Stomach smooth muscle (tissue), 2 donors: ENCODE measurements around the gene ERF.

Experiments used
- H3K27ac ChIP-seq: one replicate; pipeline ENCODE4 v1.7.0; 2013; ENCODE audit warnings: mild to moderate bottlenecking, low read length, inconsistent platforms
- H3K27me3 ChIP-seq, 2 donors: one replicate each; pipeline ENCODE4 v1.7.0; 2013; ENCODE audit warnings: low read length in 2 of 2; ENCODE audit not compliant: insufficient read depth in 2 of 2, control insufficient read depth in 1 of 2
- H3K36me3 ChIP-seq, 2 donors: one replicate each; pipeline ENCODE4 v1.7.0; 2013; ENCODE audit warnings: low read length in 2 of 2; ENCODE audit not compliant: control insufficient read depth in 2 of 2, insufficient read depth in 2 of 2
- H3K4me1 ChIP-seq: one replicate; pipeline ENCODE4 v1.7.0; 2013; ENCODE audit warnings: low read length; ENCODE audit not compliant: control insufficient read depth, insufficient read depth
- H3K4me3 ChIP-seq, 2 donors: one replicate each; pipeline ENCODE4 v1.7.0; 2013; ENCODE audit warnings: low read length in 2 of 2
- H3K9ac ChIP-seq, 2 donors: one replicate each; pipeline ENCODE4 v1.7.0; 2013; ENCODE audit warnings: low read length in 2 of 2, mild to moderate bottlenecking in 1 of 2
- H3K9me3 ChIP-seq, 2 donors: one replicate each; pipeline ENCODE4 v1.7.0; 2013; ENCODE audit warnings: low read length in 2 of 2; ENCODE audit not compliant: control insufficient read depth in 2 of 2
- donor health status: healthy.
- donor health status: Pancreatic carcinoma.

The ERF gene

GRCh38 chr19:42273407-42274064 is 18.6 kb upstream of the ERF start:
- H3K9ac ChIP-seq: no peak overlapping the region
- no peaks in the 10 kb centered on the region for H3K9me3 ChIP-seq
- H3K27me3 ChIP-seq: no peaks in the 10 kb centered on the region
- peaks cover 9 to 19% of the 10 kb centered on the region in 2 donors for H3K36me3 ChIP-seq
- peaks cover 62% of the 10 kb centered on the region for H3K4me1 ChIP-seq
- H3K27ac ChIP-seq: no peak overlapping the region
- H3K4me3 ChIP-seq: no peak overlapping the region

GRCh38 chr19:42272989-42273406 is 18.1 kb upstream of the ERF start:
- no peaks in the 10 kb centered on the region for H3K9me3 ChIP-seq
- H3K27me3 ChIP-seq: no peaks in the 10 kb centered on the region
- H3K9ac ChIP-seq: no peak overlapping the region
- H3K36me3 ChIP-seq: peaks cover 9 to 19% of the 10 kb centered on the region in 2 donors
- H3K4me1 ChIP-seq: peaks cover 57% of the 10 kb centered on the region
- H3K27ac ChIP-seq: no peak overlapping the region
- no peak overlapping the region for H3K4me3 ChIP-seq

- no peak overlapping the region for H3K9ac ChIP-seq
- no peak overlapping the region for H3K4me3 ChIP-seq
- peaks cover 57% of the 10 kb centered on the region for H3K4me1 ChIP-seq
- no peak overlapping the region for H3K27ac ChIP-seq
- H3K9me3 ChIP-seq: no peaks in the 10 kb centered on the region
- H3K36me3 ChIP-seq: peaks cover 9 to 19% of the 10 kb centered on the region in 2 donors
- no peaks in the 10 kb centered on the region for H3K27me3 ChIP-seq
Measured at GRCh38 chr19:42272535-42272897, 17.6 kb upstream of the ERF start.

- no peaks in the 10 kb centered on the region for H3K27me3 ChIP-seq
- H3K9me3 ChIP-seq: no peaks in the 10 kb centered on the region
- peaks cover 9 to 19% of the 10 kb centered on the region in 2 donors for H3K36me3 ChIP-seq
- no peak overlapping the region for H3K4me3 ChIP-seq
- peak overlapping the region; percentile 18 for H3K27ac ChIP-seq
- H3K4me1 ChIP-seq: peaks cover 53% of the 10 kb centered on the region
- no peak overlapping the region for H3K9ac ChIP-seq
Measured at GRCh38 chr19:42271861-42272534, 17.1 kb upstream of the ERF start.

- Histone ChIP-seq H3K27me3 (no peaks in the 10 kb centered on the region), H3K27ac (peak overlapping the region; percentile 98), H3K9ac (peak overlapping the region; percentile 36 to 96), H3K9me3 (no peaks in the 10 kb centered on the region), H3K36me3 (peaks cover 9 to 19% of the 10 kb centered on the region in 2 donors), H3K4me1 (peaks cover 44% of the 10 kb centered on the region), H3K4me3 (peak overlapping the region in 1 of 2 donors; percentile 87)
Measured at GRCh38 chr19:42271045-42271419, 16.1 kb upstream of the ERF start.

- Histone ChIP-seq H3K9ac (peak overlapping the region; percentile 91 to 96), H3K27me3 (no peaks in the 10 kb centered on the region), H3K36me3 (peaks cover 9 to 19% of the 10 kb centered on the region in 2 donors), H3K27ac (peak overlapping the region; percentile 98), H3K4me3 (peak overlapping the region; percentile 87 to 91), H3K4me1 (peaks cover 41% of the 10 kb centered on the region), H3K9me3 (no peaks in the 10 kb centered on the region)
Measured at GRCh38 chr19:42270346-42271044, 15.6 kb upstream of the ERF start.

GRCh38 chr19:42269478-42270345 is 14.8 kb upstream of the ERF start:
- no peaks in the 10 kb centered on the region for H3K27me3 ChIP-seq
- H3K27ac ChIP-seq: peak overlapping the region; percentile 98
- peaks cover 8 to 14% of the 10 kb centered on the region in 2 donors for H3K36me3 ChIP-seq
- peaks cover 34% of the 10 kb centered on the region for H3K4me1 ChIP-seq
- H3K9me3 ChIP-seq: no peaks in the 10 kb centered on the region
- peak overlapping the region; percentile 91 to 96 for H3K9ac ChIP-seq
- peak overlapping the region; percentile 87 to 91 for H3K4me3 ChIP-seq

- Histone ChIP-seq H3K27ac (peak within 1 kb of the TSS; percentile 98), H3K36me3 (peaks cover 2 to 7% of the 10 kb centered on the region in 2 donors), H3K9ac (peak within 1 kb of the TSS; percentile 96 to 99), H3K4me3 (peak within 1 kb of the TSS; percentile 91), H3K4me1 (peaks cover 29% of the 10 kb centered on the region), H3K27me3 (no peaks in the 10 kb centered on the region), H3K9me3 (no peaks in the 10 kb centered on the region)
Measured at GRCh38 chr19:42268704-42269477, 14.0 kb upstream of the ERF start, which contains the start of gene CIC. CIC (plus strand) TSS chr19:42269252; CDS start chr19:42271784, 2,532 bp downstream.

GRCh38 chr19:42268142-42268703 is 13.3 kb upstream of the ERF start:
- Histone ChIP-seq H3K4me1 (peaks cover 29% of the 10 kb centered on the region), H3K27ac (peak overlapping the region; percentile 98), H3K27me3 (no peaks in the 10 kb centered on the region), H3K9me3 (no peaks in the 10 kb centered on the region), H3K4me3 (peak overlapping the region; percentile 75 to 91), H3K36me3 (peaks cover 0 to 1% of the 10 kb centered on the region in 2 donors), H3K9ac (peak overlapping the region; percentile 81 to 99)
